ENCODE results near the gene AFF1.

The AFF1 gene

GRCh38 chr4:86999136-86999643 lies 64.4 kb downstream of the AFF1 start:
- no peak overlapping the region for H3K4me3 ChIP-seq (ENCODE audit: low read length)
- DNase-seq (ENCODE audit: low read depth): no peak
- no peak for TF ChIP-seq CTCF (conservative IDR thresholded peaks at IDR 0.05; ENCODE audit: low read depth, low read length)

GRCh38 chr4:87002682-87003043 lies 67.9 kb downstream of the AFF1 start:
- no peak overlapping the region for H3K4me3 ChIP-seq (ENCODE audit: low read length)
- no peak for TF ChIP-seq CTCF (conservative IDR thresholded peaks at IDR 0.05; ENCODE audit: low read depth, low read length)
- no peak for DNase-seq (ENCODE audit: low read depth)

GRCh38 chr4:87003266-87003665 lies 68.5 kb downstream of the AFF1 start:
- no peak for TF ChIP-seq CTCF (conservative IDR thresholded peaks at IDR 0.05; ENCODE audit: low read depth, low read length)
- H3K4me3 ChIP-seq (ENCODE audit: low read length): no peak overlapping the region
- DNase-seq (ENCODE audit: low read depth): no peak

GRCh38 chr4:87005369-87005689 lies 70.5 kb downstream of the AFF1 start:
- no peak overlapping the region for H3K4me3 ChIP-seq (ENCODE audit: low read length)
- TF ChIP-seq CTCF (conservative IDR thresholded peaks at IDR 0.05; ENCODE audit: low read depth, low read length): no peak

GRCh38 chr4:87005690-87006425 lies 71.0 kb downstream of the AFF1 start:
- no peak for DNase-seq (ENCODE audit: low read depth)
- peak overlapping the region; percentile 95 for H3K4me3 ChIP-seq (ENCODE audit: low read length)
- TF ChIP-seq CTCF (conservative IDR thresholded peaks at IDR 0.05; ENCODE audit: low read depth, low read length): no peak

More at GRCh38 chr4:87005369-87005689, 70.5 kb downstream of the AFF1 start:
- no peak for DNase-seq (ENCODE audit: low read depth)

GRCh38 chr4:87006426-87006675 lies 71.5 kb downstream of the AFF1 start:
- DNase-seq (ENCODE audit: low read depth): no peak
- peak; percentile 32 for TF ChIP-seq CTCF (conservative IDR thresholded peaks at IDR 0.05; ENCODE audit: low read depth, low read length)
- H3K4me3 ChIP-seq (ENCODE audit: low read length): peak overlapping the region; percentile 95

GRCh38 chr4:87006676-87007527 lies 72.1 kb downstream of the AFF1 start:
- peak overlapping the region; percentile 95 for H3K4me3 ChIP-seq (ENCODE audit: low read length)
- DNase-seq (ENCODE audit: low read depth): peak; percentile 84
- TF ChIP-seq CTCF (conservative IDR thresholded peaks at IDR 0.05; ENCODE audit: low read depth, low read length): no peak
